ENCODE measurements around the gene SORCS3. TPM values are rescaled to one million over a fixed set of nuclear protein-coding genes. Genes with fewer than 3 reads are reported as not detected.

Gene SORCS3
- total RNA-seq, 1 experiment from 2014 or later: not detected

DNA sequence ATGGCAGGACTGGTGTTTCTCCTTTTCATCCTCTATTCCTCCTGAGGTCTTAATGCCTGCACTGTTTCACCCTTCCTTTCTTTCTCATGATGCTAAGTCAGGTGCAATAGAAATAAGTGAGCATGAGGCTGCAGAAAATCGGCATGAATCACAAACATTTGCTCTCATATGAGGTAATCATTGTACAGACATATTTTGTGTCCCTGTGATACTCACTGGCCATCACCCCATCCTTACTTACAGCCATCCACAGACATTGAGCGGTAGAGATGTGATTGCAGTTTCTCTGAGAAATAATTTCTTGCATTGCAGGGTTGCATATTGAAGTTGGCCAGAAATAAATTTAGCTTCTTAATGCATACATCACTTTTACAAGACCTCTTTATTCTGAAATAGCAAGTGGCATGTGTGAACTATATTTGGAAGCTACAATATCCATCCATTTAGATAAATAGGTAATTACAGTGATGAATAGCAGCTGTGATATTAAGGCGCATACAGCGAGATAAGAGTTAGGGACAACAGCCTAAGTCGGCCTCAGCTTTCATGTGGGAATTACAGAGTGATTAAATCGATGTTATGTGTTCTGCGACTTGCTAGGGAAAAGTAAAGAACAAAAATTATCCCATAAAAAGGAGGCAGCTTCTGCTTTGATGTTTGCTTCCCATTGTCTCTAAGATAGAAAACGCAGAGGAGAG lies 612.6 kb downstream of the SORCS3 start:
- no peak overlapping the region for H3K27ac ChIP-seq (ENCODE audit: low read length)
- CTCF ChIA-PET: no interaction called here
- TF ChIP-seq, protein P1, sequence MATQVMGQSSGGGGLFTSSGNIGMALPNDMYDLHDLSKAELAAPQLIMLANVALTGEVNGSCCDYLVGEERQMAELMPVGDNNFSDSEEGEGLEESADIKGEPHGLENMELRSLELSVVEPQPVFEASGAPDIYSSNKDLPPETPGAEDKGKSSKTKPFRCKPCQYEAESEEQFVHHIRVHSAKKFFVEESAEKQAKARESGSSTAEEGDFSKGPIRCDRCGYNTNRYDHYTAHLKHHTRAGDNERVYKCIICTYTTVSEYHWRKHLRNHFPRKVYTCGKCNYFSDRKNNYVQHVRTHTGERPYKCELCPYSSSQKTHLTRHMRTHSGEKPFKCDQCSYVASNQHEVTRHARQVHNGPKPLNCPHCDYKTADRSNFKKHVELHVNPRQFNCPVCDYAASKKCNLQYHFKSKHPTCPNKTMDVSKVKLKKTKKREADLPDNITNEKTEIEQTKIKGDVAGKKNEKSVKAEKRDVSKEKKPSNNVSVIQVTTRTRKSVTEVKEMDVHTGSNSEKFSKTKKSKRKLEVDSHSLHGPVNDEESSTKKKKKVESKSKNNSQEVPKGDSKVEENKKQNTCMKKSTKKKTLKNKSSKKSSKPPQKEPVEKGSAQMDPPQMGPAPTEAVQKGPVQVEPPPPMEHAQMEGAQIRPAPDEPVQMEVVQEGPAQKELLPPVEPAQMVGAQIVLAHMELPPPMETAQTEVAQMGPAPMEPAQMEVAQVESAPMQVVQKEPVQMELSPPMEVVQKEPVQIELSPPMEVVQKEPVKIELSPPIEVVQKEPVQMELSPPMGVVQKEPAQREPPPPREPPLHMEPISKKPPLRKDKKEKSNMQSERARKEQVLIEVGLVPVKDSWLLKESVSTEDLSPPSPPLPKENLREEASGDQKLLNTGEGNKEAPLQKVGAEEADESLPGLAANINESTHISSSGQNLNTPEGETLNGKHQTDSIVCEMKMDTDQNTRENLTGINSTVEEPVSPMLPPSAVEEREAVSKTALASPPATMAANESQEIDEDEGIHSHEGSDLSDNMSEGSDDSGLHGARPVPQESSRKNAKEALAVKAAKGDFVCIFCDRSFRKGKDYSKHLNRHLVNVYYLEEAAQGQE (IDR thresholded peaks at IDR 0.05; ENCODE audit: insufficient read depth in 1 of 2, low read depth in 2 of 2, low read length in 1 of 2): no peak
- no peak for TF ChIP-seq POLR2AphosphoS5 (IDR thresholded peaks at IDR 0.05; ENCODE audit: low read depth, low read length)
- no peak for TF ChIP-seq SIN3A (IDR thresholded peaks at IDR 0.05; ENCODE audit: borderline replicate concordance, insufficient read depth, low read depth, low read length)
- TF ChIP-seq, protein P2, sequence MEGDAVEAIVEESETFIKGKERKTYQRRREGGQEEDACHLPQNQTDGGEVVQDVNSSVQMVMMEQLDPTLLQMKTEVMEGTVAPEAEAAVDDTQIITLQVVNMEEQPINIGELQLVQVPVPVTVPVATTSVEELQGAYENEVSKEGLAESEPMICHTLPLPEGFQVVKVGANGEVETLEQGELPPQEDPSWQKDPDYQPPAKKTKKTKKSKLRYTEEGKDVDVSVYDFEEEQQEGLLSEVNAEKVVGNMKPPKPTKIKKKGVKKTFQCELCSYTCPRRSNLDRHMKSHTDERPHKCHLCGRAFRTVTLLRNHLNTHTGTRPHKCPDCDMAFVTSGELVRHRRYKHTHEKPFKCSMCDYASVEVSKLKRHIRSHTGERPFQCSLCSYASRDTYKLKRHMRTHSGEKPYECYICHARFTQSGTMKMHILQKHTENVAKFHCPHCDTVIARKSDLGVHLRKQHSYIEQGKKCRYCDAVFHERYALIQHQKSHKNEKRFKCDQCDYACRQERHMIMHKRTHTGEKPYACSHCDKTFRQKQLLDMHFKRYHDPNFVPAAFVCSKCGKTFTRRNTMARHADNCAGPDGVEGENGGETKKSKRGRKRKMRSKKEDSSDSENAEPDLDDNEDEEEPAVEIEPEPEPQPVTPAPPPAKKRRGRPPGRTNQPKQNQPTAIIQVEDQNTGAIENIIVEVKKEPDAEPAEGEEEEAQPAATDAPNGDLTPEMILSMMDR (IDR thresholded peaks at IDR 0.05): no peak
- no peak for TF ChIP-seq TCF7L2 (IDR thresholded peaks at IDR 0.05; ENCODE audit: low read depth, low read length)
- H3K4me1 ChIP-seq (ENCODE audit: control insufficient read depth, insufficient read depth, low read length): no peaks in the 10 kb centered on the region
- H3K27me3 ChIP-seq (ENCODE audit: control insufficient read depth, insufficient read depth, low read length): no peaks in the 10 kb centered on the region
- no peaks in the 10 kb centered on the region for H3K9me3 ChIP-seq (ENCODE audit: control insufficient read depth, insufficient read depth, low read depth, low read length)
- H3K4me3 ChIP-seq (ENCODE audit: low read depth in 2 of 2, low read length in 2 of 2): no peak overlapping the region
- intact Hi-C loops (cut with micrococcal nuclease; ENCODE audit: unreplicated experiment) (no loop called here), in situ Hi-C loops (cut with HindIII; ENCODE audit: low pct_unique_long_range_greater_than_20kb, low sequenced_read_pairs) (no loop called here)
- no TSS peak for BruUV-seq (replicated peaks)
- POLR2A ChIA-PET: no interaction called here
- DNase-seq (ENCODE audit: low read depth, low spot score) (no peak), ATAC-seq (no peak)
- H3K36me3 ChIP-seq (ENCODE audit: control insufficient read depth, insufficient read depth, low read length): no peaks in the 10 kb centered on the region

DNA sequence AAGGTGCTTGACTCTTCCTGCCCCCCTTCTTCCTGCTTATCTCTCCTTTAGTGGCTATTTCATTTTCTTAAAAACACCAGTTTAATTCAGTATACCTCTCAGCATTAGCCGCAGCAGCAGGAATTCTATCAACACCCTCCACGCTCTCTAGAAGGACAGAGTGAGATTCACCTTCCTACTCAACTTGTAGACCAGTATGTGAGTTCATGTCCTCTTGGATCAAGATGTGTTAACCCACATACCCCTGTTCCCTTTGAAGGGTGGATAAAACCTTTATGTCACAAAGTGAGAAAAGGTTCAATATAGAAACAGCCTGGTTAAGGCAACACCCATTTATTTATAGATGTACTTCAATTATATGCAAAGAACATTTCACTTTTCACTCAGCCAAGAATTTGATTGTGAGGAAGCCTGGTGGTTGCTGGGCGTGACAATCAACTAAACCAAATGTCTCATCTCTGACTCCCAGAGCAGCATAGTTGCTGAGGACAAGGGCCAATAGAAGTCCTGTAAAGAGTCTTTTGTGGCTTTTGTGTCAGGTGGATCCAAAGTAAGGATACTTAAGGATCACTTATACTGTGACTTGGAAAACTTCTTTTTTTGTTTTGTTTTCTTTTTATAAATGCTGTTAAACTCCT lies 617.1 kb downstream of the SORCS3 start:
- H3K36me3 ChIP-seq (ENCODE audit: control insufficient read depth, insufficient read depth, low read length): no peaks in the 10 kb centered on the region
- no peaks in the 10 kb centered on the region for H3K9me3 ChIP-seq (ENCODE audit: control insufficient read depth, insufficient read depth, low read depth, low read length)
- ChIA-PET CTCF (no interaction called here), POLR2A (no interaction called here)
- no peak overlapping the region for H3K4me3 ChIP-seq (ENCODE audit: low read depth in 2 of 2, low read length in 2 of 2)
- intact Hi-C loops (cut with micrococcal nuclease; ENCODE audit: unreplicated experiment) (no loop called here), in situ Hi-C loops (cut with HindIII; ENCODE audit: low pct_unique_long_range_greater_than_20kb, low sequenced_read_pairs) (no loop called here)
- ATAC-seq (no peak), DNase-seq (ENCODE audit: low read depth, low spot score) (no peak)
- H3K27ac ChIP-seq (ENCODE audit: low read length): no peak overlapping the region
- H3K4me1 ChIP-seq (ENCODE audit: control insufficient read depth, insufficient read depth, low read length): no peaks in the 10 kb centered on the region
- BruUV-seq (replicated peaks): no TSS peak
- no peaks in the 10 kb centered on the region for H3K27me3 ChIP-seq (ENCODE audit: control insufficient read depth, insufficient read depth, low read length)
- TF ChIP-seq SIN3A (IDR thresholded peaks at IDR 0.05; ENCODE audit: borderline replicate concordance, insufficient read depth, low read depth, low read length) (no peak), POLR2AphosphoS5 (IDR thresholded peaks at IDR 0.05; ENCODE audit: low read depth, low read length) (no peak), TCF7L2 (IDR thresholded peaks at IDR 0.05; ENCODE audit: low read depth, low read length) (no peak)
- TF ChIP-seq, protein P1 (IDR thresholded peaks at IDR 0.05; ENCODE audit: insufficient read depth in 1 of 2, low read depth in 2 of 2, low read length in 1 of 2): no peak
- TF ChIP-seq, protein P2 (IDR thresholded peaks at IDR 0.05): no peak
